Neuronal stem cell (in vitro differentiated cells): ENCODE measurements around the gene GMDS.

Experiments used
- DNase-seq: peaks from one replicate; pipeline ENCODE4 v3.0.0-alpha.2; 2013; ENCODE audit warnings: low spot score
- H2AFZ ChIP-seq: one replicate; pipeline ENCODE4 v1.6.1; 2013; ENCODE audit warnings: mild to moderate bottlenecking, low read length, inconsistent platforms
- H2AK5ac ChIP-seq: 2 replicates; pipeline ENCODE4 v1.6.1; 2013; ENCODE audit warnings: low read depth, mild to moderate bottlenecking, inconsistent platforms, low read length, moderate library complexity, mixed read lengths
- H2BK120ac ChIP-seq: 2 replicates; pipeline ENCODE4 v1.6.1; 2013; ENCODE audit warnings: low read depth, mild to moderate bottlenecking, inconsistent platforms, low read length, moderate library complexity, mixed read lengths
- H2BK12ac ChIP-seq: one replicate; pipeline ENCODE4 v1.6.1; 2013; ENCODE audit warnings: low read length, inconsistent platforms
- H2BK15ac ChIP-seq: 2 replicates; pipeline ENCODE4 v1.6.1; 2013; ENCODE audit warnings: mild to moderate bottlenecking, low read length, inconsistent platforms, mixed read lengths
- H2BK5ac ChIP-seq: one replicate; pipeline ENCODE4 v1.6.1; 2013; ENCODE audit warnings: inconsistent platforms, mild to moderate bottlenecking, low read length, moderate library complexity
- H3K14ac ChIP-seq: one replicate; pipeline ENCODE4 v1.6.1; 2013; ENCODE audit warnings: low read length, inconsistent platforms
- H3K18ac ChIP-seq: 2 replicates; pipeline ENCODE4 v1.6.1; 2013; ENCODE audit warnings: low read length, inconsistent platforms
- H3K23ac ChIP-seq: 2 replicates; pipeline ENCODE4 v1.6.1; 2013; ENCODE audit warnings: low read depth, mild to moderate bottlenecking, mixed read lengths, low read length, inconsistent platforms; ENCODE audit not compliant: poor library complexity
- H3K27ac ChIP-seq: replicated peaks from 3 replicates; pipeline ENCODE4 v1.5.1; 2013; ENCODE audit warnings: low read length, inconsistent platforms
- H3K27me3 ChIP-seq, 3 experiments: 2 replicates each; pipeline ENCODE4 v1.6.1; 2013; ENCODE audit warnings: low read length in 3 of 3, mild to moderate bottlenecking in 2 of 3, inconsistent platforms in 1 of 3, low read depth in 1 of 3, mixed read lengths in 1 of 3, moderate library complexity in 1 of 3; ENCODE audit not compliant: control insufficient read depth in 3 of 3, insufficient read depth in 3 of 3
- H3K36me3 ChIP-seq, 2 donors: replicated peaks in 1 of 2; 2 replicates each; pipeline ENCODE4 v1.6.1; 2013; ENCODE audit warnings: low read length in 2 of 2; ENCODE audit not compliant: control insufficient read depth in 2 of 2, insufficient read depth in 2 of 2
- H3K4ac ChIP-seq: 2 replicates; pipeline ENCODE4 v1.6.1; 2013; ENCODE audit warnings: inconsistent platforms, mild to moderate bottlenecking, low read length, moderate library complexity
- H3K4me1 ChIP-seq, 2 donors: 1 replicate in 1 of 2; 2 replicates in 1 of 2; pipeline ENCODE4 v1.6.1; 2013; ENCODE audit warnings: low read length in 2 of 2, low read depth in 1 of 2; ENCODE audit not compliant: control insufficient read depth in 2 of 2, insufficient read depth in 1 of 2
- H3K4me2 ChIP-seq: one replicate; pipeline ENCODE4 v1.6.1; 2013; ENCODE audit warnings: mild to moderate bottlenecking, low read length, inconsistent platforms; ENCODE audit not compliant: insufficient read depth, poor library complexity, severe bottlenecking
- H3K4me3 ChIP-seq, 2 donors: 2 replicates each; pipeline ENCODE4 v1.5.1; 2013; ENCODE audit warnings: low read length in 2 of 2, mild to moderate bottlenecking in 2 of 2, inconsistent platforms in 1 of 2, moderate library complexity in 1 of 2
- H3K79me1 ChIP-seq: one replicate; pipeline ENCODE4 v1.6.1; 2013; ENCODE audit warnings: low read depth, mild to moderate bottlenecking, inconsistent platforms, low read length, moderate library complexity
- H3K9ac ChIP-seq: one replicate; pipeline ENCODE4 v1.6.1; 2013; ENCODE audit warnings: mild to moderate bottlenecking, low read depth, low read length, inconsistent platforms; ENCODE audit not compliant: poor library complexity
- H3K9me3 ChIP-seq, 2 donors: replicated peaks in 1 of 2; 2 replicates each; pipeline versions ENCODE3 to v1.6.1; 2013; ENCODE audit warnings: low read length in 2 of 2, mild to moderate bottlenecking in 2 of 2, inconsistent platforms in 1 of 2, low read depth in 1 of 2, mixed read lengths in 1 of 2, moderate library complexity in 1 of 2; ENCODE audit not compliant: control insufficient read depth in 2 of 2, insufficient read depth in 1 of 2
- H4K8ac ChIP-seq: one replicate; pipeline ENCODE4 v1.6.1; 2013; ENCODE audit warnings: low read depth, mild to moderate bottlenecking, inconsistent platforms, low read length, moderate library complexity
- H4K91ac ChIP-seq: one replicate; pipeline ENCODE4 v1.6.1; 2013; ENCODE audit warnings: low read length, low read depth, mild to moderate bottlenecking, inconsistent platforms; ENCODE audit not compliant: poor library complexity
- WGBS, 2 donors: extraction: QIAGEN DNeasy Blood & Tissue Kit; methylation state at CpG; one replicate each; pipeline ENCODE4 v1.1.7; 2013; ENCODE audit warnings: missing lambda C conversion rate in 2 of 2, mixed read lengths in 1 of 2; ENCODE audit not compliant: insufficient read length in 2 of 2, insufficient replicate concordance in 1 of 2; ENCODE audit errors: extremely low coverage in 2 of 2; 5-methylcytosine and 5-hydroxymethylcytosine counted together

Gene GMDS

GRCh38 chr6:1820714-1821113, 424.7 kb downstream of the GMDS start:
- no peaks in the 10 kb centered on the region for H3K79me1 ChIP-seq
- H3K9me3 ChIP-seq: no peaks in the 10 kb centered on the region
- no peak overlapping the region for H2BK5ac ChIP-seq
- DNase-seq: no peak
- no peaks in the 10 kb centered on the region for H3K27me3 ChIP-seq
- no peak overlapping the region for H2BK15ac ChIP-seq
- no peaks in the 10 kb centered on the region for H3K36me3 ChIP-seq
- H2AFZ ChIP-seq: peak overlapping the region; percentile 56
- no peak overlapping the region for H3K23ac ChIP-seq
- H3K4me1 ChIP-seq: peaks cover 3 to 15% of the 10 kb centered on the region in 2 donors
- no peak overlapping the region for H4K8ac ChIP-seq
- H3K9ac ChIP-seq: no peak overlapping the region
- no peak overlapping the region for H3K18ac ChIP-seq
- H2BK120ac ChIP-seq: no peak overlapping the region
- H3K27ac ChIP-seq: no peak overlapping the region
- WGBS, 2 donors: no CpG with 5 or more reads among the region's 1 CpG
- no peak overlapping the region for H2BK12ac ChIP-seq
- no peak overlapping the region for H4K91ac ChIP-seq
- H2AK5ac ChIP-seq: no peak overlapping the region
- no peak overlapping the region for H3K14ac ChIP-seq
- no peak overlapping the region for H3K4ac ChIP-seq
- H3K4me2 ChIP-seq: no peak overlapping the region
- no peak overlapping the region for H3K4me3 ChIP-seq

- Histone ChIP-seq H2BK5ac (no peak overlapping the region), H3K36me3 (no peaks in the 10 kb centered on the region), H3K14ac (no peak overlapping the region), H3K27ac (no peak overlapping the region), H3K4me3 (no peak overlapping the region), H3K4me1 (peaks cover 3 to 15% of the 10 kb centered on the region in 2 donors), H3K18ac (no peak overlapping the region), H2AFZ (no peak overlapping the region), H3K4ac (no peak overlapping the region), H4K8ac (no peak overlapping the region), H3K23ac (no peak overlapping the region), H3K4me2 (no peak overlapping the region), H2AK5ac (no peak overlapping the region), H2BK12ac (no peak overlapping the region), H3K27me3 (no peaks in the 10 kb centered on the region), H2BK120ac (no peak overlapping the region), H4K91ac (no peak overlapping the region), H3K79me1 (no peaks in the 10 kb centered on the region), H3K9ac (no peak overlapping the region), H2BK15ac (no peak overlapping the region), H3K9me3 (no peaks in the 10 kb centered on the region)
- no CpG with 5 or more reads among the region's 1 CpG for WGBS, 2 donors
- no peak for DNase-seq
Observed at GRCh38 chr6:1820165-1820564, 425.2 kb downstream of the GMDS start.

DNA sequence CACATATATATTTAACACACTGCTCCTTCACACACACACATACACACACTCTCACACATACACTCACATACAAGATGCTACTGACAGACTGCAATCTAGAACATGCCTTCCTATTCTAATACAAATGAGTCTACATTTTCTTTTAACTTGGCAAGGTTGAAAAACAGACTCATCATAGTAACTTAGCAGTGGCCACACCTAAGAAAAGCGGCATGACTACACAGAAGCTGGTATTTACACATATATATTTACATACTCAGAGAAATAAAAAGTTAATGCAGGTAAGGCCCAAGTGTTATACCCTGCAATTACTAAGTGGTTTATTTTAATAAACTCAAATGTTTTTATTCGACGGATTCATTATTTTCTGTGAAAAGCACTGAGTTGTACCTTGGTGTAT, 426.4 kb downstream of the GMDS start:
- Histone ChIP-seq H3K18ac (no peak overlapping the region), H2BK12ac (no peak overlapping the region), H2AFZ (no peak overlapping the region), H3K36me3 (no peaks in the 10 kb centered on the region), H2BK5ac (no peak overlapping the region), H2BK120ac (no peak overlapping the region), H3K79me1 (no peaks in the 10 kb centered on the region), H2AK5ac (no peak overlapping the region), H3K4me2 (no peak overlapping the region), H3K4me1 (peaks cover 3 to 15% of the 10 kb centered on the region in 2 donors), H3K9me3 (no peaks in the 10 kb centered on the region), H3K23ac (no peak overlapping the region), H3K4me3 (no peak overlapping the region), H3K14ac (no peak overlapping the region), H2BK15ac (no peak overlapping the region), H4K8ac (no peak overlapping the region), H3K27ac (no peak overlapping the region), H4K91ac (no peak overlapping the region), H3K4ac (no peak overlapping the region), H3K27me3 (no peaks in the 10 kb centered on the region), H3K9ac (no peak overlapping the region)
- DNase-seq: no peak
- WGBS, 2 donors: no CpG with 5 or more reads among the region's 3 CpGs

DNA sequence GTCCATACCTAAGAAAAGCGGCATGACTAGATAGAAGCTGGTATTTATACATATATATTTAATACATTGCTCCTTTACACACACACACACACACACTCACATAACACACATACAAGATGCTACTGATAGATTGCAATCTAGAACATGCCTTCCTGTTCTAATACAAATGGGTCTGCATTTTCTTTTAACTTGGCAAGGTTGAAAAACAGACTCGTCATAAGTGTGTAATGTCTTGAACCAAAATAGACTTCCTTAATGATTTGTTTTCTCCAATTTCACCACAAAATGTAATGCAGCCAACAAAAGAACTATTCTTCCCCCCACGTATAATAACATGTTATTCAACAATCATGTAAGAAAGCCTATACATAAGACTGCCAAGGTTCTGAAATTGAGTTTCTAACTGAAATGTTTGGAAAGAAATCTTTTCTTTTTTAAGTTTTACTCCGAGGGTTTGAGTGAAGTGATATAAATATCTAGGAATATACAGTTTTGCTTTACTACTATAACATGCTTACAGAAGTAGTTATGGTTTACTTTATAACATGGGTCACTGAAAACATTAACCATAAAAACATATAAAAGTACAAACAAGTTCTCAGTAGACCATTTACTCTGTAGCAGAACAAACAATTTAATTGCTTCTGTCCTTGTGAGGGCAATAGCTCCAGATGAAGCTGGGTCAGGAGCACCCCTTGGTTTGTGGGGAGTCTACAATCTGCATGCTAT, 428.2 kb downstream of the GMDS start:
- no peak for DNase-seq
- WGBS, 2 donors: no CpG with 5 or more reads among the region's 4 CpGs
- no peak overlapping the region for H4K91ac ChIP-seq
- no peak overlapping the region for H3K4ac ChIP-seq
- no peak overlapping the region for H3K27ac ChIP-seq
- H3K79me1 ChIP-seq: no peaks in the 10 kb centered on the region
- H3K27me3 ChIP-seq: no peaks in the 10 kb centered on the region
- no peak overlapping the region for H2BK5ac ChIP-seq
- no peak overlapping the region for H3K23ac ChIP-seq
- no peak overlapping the region for H4K8ac ChIP-seq
- no peak overlapping the region for H3K4me2 ChIP-seq
- H3K9me3 ChIP-seq: no peaks in the 10 kb centered on the region
- H3K18ac ChIP-seq: no peak overlapping the region
- H3K4me3 ChIP-seq: no peak overlapping the region
- H2BK120ac ChIP-seq: no peak overlapping the region
- H2BK15ac ChIP-seq: no peak overlapping the region
- no peaks in the 10 kb centered on the region for H3K36me3 ChIP-seq
- H3K9ac ChIP-seq: no peak overlapping the region
- peaks cover 5 to 14% of the 10 kb centered on the region in 2 donors for H3K4me1 ChIP-seq
- H2AK5ac ChIP-seq: no peak overlapping the region
- H3K14ac ChIP-seq: no peak overlapping the region
- H2BK12ac ChIP-seq: no peak overlapping the region
- no peak overlapping the region for H2AFZ ChIP-seq
